ENCODE measurements around the gene LYL1.

GRCh38 chr19:13063461-13064091 is 39.1 kb downstream of the LYL1 start:
- no peak for TF ChIP-seq CTCF (IDR thresholded peaks at IDR 0.05)
- TF ChIP-seq POLR2A (IDR thresholded peaks at IDR 0.05) = no peak
